HepG2 (cell line): ENCODE results near the gene TASL. TPM values are rescaled to one million over a fixed set of nuclear protein-coding genes. Genes with fewer than 3 reads are reported as not detected.

ENCODE experiments used
- ARHGAP35 ChIP-seq: sonication (generic); formaldehyde crosslinking; IDR thresholded peaks from 2 replicates; pipeline ENCODE4 v1.9.0; 2022; ENCODE audit warnings: mild to moderate bottlenecking, inconsistent platforms, moderate library complexity, missing genetic modification reagents, borderline replicate concordance
- CAMTA2 ChIP-seq: sonication (generic); formaldehyde crosslinking; IDR thresholded peaks from 2 replicates; pipeline ENCODE4 v1.4.0; 2020; ENCODE audit warnings: mild to moderate bottlenecking, missing genetic modification reagents, borderline replicate concordance
- GATAD2A ChIP-seq: IDR thresholded peaks from 2 replicates; pipeline ENCODE4 v1.6.1; 2016
- HMGA1 ChIP-seq: sonication (generic); formaldehyde crosslinking; conservative IDR thresholded peaks from 2 replicates; pipeline ENCODE4 v1.4.0; 2020; ENCODE audit warnings: missing genetic modification reagents
- HNF4A ChIP-seq: sonication (generic); formaldehyde crosslinking; IDR thresholded peaks from 2 replicates; pipeline ENCODE4 v1.4.0; 2020; ENCODE audit warnings: missing genetic modification reagents
- HNRNPUL1 ChIP-seq: fragments of 200-400 bp; formaldehyde crosslinking; IDR thresholded peaks from 2 replicates; pipeline ENCODE4 v1.6.1; 2017; ENCODE audit warnings: low read depth, mild to moderate bottlenecking, low read length, moderate library complexity
- KAT2B ChIP-seq: fragments of 150-350 bp; IDR thresholded peaks from 2 replicates; pipeline ENCODE4 v1.6.1; 2014; ENCODE audit warnings: low read depth, low read length, borderline replicate concordance
- MED1 ChIP-seq: sonication (generic); formaldehyde crosslinking; IDR thresholded peaks from 2 replicates; pipeline ENCODE4 v1.4.0; 2020; ENCODE audit warnings: missing genetic modification reagents
- NFAT5 ChIP-seq: sonication (generic); formaldehyde crosslinking; IDR thresholded peaks from 2 replicates; pipeline ENCODE4 v1.4.0; 2020; ENCODE audit warnings: missing genetic modification reagents
- SIN3A ChIP-seq: IDR thresholded peaks from 2 replicates; pipeline ENCODE4 v1.6.1; 2011; ENCODE audit warnings: low read depth, mild to moderate bottlenecking, control low read depth, low read length, borderline replicate concordance
- polyA plus RNA-seq, 8 experiments: library from polyadenylated mRNA; depleted of rRNA in 3 of 8; stranded (reverse) in 7 of 8; unstranded in 1 of 8; fragments of >200 nt; fragmentation: Illumina TruSeq in 4 of 8; extraction: Trizol in 4 of 8; gene quantifications; 2 replicates each; pipeline versions ENCODE4 v1.2.1 to v1.2.3, GENCODE V29; 2011 to 2016; ENCODE audit warnings: low read depth in 4 of 8, missing spikeins in 1 of 8, mixed read lengths in 1 of 8; ENCODE audit not compliant: insufficient read depth in 1 of 8
- total RNA-seq, 5 experiments: library from RNA; depleted of rRNA; stranded (reverse); fragments of >200 nt; fragmentation: Illumina TruSeq; extraction: Trizol; gene quantifications; 2 replicates each; pipeline ENCODE4 v1.2.3, GENCODE V29; 2016; ENCODE audit warnings: low read depth in 1 of 5

TASL gene
- total and polyA plus RNA-seq, 2 of the 13 experiments (the other 11 are each of a cell fraction or from before 2014, with no cell fraction given), result not detected

GRCh38 chrX:30572004-30572403, 5.6 kb downstream of the TASL start (continued):
- no peak for TF ChIP-seq GATAD2A (CRISPR knock-in tag)
- no peak for TF ChIP-seq KAT2B
- no peak for TF ChIP-seq ARHGAP35 (CRISPR knock-in tag)
- TF ChIP-seq NFAT5 (CRISPR knock-in tag), result no peak
- peak; percentile 75 for TF ChIP-seq HNRNPUL1
- no peak for TF ChIP-seq MED1
- TF ChIP-seq HNF4A, result 0 out of 2 replicates have a peak, but pooled peaks have one; percentile 19
- no peak for TF ChIP-seq CAMTA2 (CRISPR knock-in tag)
- TF ChIP-seq SIN3A, result no peak
- no peak for TF ChIP-seq HMGA1 (CRISPR knock-in tag)
